CD4-positive, alpha-beta T cell treated with Interleukin-10 for 1 hour (primary cell): Measurements from ENCODE around the gene WAS.

Source experiments
- DNase-seq: peaks from one replicate; pipeline ENCODE4 v3.0.0-alpha.2; 2020

WAS gene

GRCh38 chrX:48714573-48714972, 31.0 kb downstream of the WAS start:
- peak; percentile 39 for DNase-seq

- DNase-seq, result no peak
Observed at GRCh38 chrX:48715072-48715471, 31.5 kb downstream of the WAS start.

- no peak for DNase-seq
Observed at GRCh38 chrX:48715876-48716502, 32.4 kb downstream of the WAS start.

GRCh38 chrX:48719958-48720357, 36.4 kb downstream of the WAS start:
- DNase-seq, result no peak

GRCh38 chrX:48720577-48721250, 37.1 kb downstream of the WAS start:
- DNase-seq, result peak; percentile 41

- no peak for DNase-seq
Observed at GRCh38 chrX:48721916-48722315, 38.3 kb downstream of the WAS start.

GRCh38 chrX:48726596-48726995, 43.0 kb downstream of the WAS start:
- no peak for DNase-seq

- DNase-seq, result no peak
Observed at GRCh38 chrX:48728653-48729052, 45.1 kb downstream of the WAS start.

- no peak for DNase-seq
Observed at GRCh38 chrX:48736303-48736702, 52.7 kb downstream of the WAS start.

- no peak for DNase-seq
Observed at GRCh38 chrX:48736878-48737212, 53.2 kb downstream of the WAS start.

GRCh38 chrX:48737213-48737938, 53.8 kb downstream of the WAS start:
- peak; percentile 94 for DNase-seq

- DNase-seq, result no peak
Observed at GRCh38 chrX:48737940-48738339, 54.3 kb downstream of the WAS start.
